ENCODE data around the gene DDX24.

The DDX24 gene

DNA sequence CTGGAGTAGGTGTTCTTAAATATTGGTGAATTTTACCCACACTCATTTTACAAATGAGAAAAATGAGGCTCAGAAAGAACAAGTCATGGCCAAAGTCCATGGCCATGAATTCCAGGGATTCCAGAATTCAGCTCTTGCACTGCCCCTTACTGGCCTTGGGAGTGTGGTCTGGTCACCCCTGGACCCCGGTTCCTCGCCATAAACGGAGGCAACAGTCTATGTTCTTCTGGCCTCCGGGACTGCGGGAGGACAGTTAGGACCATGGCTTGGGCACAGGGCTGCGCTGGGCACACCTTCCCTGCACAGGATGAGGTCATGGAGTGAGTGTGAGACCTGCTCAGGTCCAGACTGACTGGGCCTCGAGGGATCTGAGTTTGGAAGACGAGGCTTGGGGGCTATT, 77.0 kb downstream of the DDX24 start:
- H3K27ac ChIP-seq = no peak overlapping the region
- TF ChIP-seq CTCF (IDR thresholded peaks at IDR 0.05) (no peak), ZFX (IDR thresholded peaks at IDR 0.05; ENCODE audit: borderline replicate concordance) (no peak)

- TF ChIP-seq ZFX (IDR thresholded peaks at IDR 0.05; ENCODE audit: borderline replicate concordance) (no peak), CTCF (IDR thresholded peaks at IDR 0.05) (no peak)
- H3K27ac ChIP-seq = no peak overlapping the region
Observed at GRCh38 chr14:94003397-94003796, 77.6 kb downstream of the DDX24 start.

- no peak overlapping the region for H3K27ac ChIP-seq
- TF ChIP-seq CTCF (IDR thresholded peaks at IDR 0.05) (peak; percentile 94), ZFX (IDR thresholded peaks at IDR 0.05; ENCODE audit: borderline replicate concordance) (no peak)
Observed at GRCh38 chr14:94001501-94002396, 79.3 kb downstream of the DDX24 start.

DNA sequence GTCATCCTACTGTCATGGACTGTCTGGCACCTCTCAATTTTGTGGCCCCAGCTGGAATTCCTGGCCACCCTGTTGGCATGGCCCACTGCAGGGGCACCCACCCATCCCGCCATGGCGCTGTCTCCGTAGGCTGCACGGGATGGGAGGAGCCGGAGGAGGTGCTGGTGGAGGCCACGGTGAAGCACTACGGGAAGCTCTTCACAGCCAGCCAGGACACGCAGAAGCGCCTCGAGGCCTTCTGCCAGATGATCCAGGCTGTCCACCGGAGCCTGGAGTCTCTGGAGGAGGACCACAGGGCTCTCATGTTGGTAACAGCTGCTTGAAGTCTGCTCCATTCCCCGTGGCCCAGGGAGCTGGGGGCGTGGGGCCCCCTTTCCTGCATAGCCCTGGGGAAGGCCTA, 80.0 kb downstream of the DDX24 start:
- H3K27ac ChIP-seq = no peak overlapping the region
- TF ChIP-seq ZFX (IDR thresholded peaks at IDR 0.05; ENCODE audit: borderline replicate concordance) (no peak), CTCF (IDR thresholded peaks at IDR 0.05) (no peak)

DNA sequence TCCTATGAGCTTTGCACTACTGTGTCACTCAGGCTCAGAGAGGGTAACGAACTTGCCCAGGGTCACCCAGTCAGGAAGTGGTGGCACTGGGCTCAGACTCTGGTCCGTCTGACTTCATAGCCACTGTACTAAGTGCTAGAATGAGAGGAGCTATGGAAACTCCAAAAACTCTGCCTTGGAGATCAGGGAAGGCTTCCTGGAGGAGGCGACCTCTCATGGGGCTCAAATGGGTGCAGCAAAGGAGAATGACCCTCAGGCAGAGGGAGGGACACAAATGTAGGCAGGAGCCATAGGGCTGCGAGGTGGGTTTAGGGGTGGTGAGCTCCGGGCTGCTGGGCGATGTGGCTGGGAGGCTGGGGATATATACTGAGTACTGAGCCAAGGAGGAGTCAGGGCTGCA, 80.7 kb downstream of the DDX24 start:
- TF ChIP-seq CTCF (IDR thresholded peaks at IDR 0.05) (no peak), ZFX (IDR thresholded peaks at IDR 0.05; ENCODE audit: borderline replicate concordance) (no peak)
- H3K27ac ChIP-seq = no peak overlapping the region

- H3K27ac ChIP-seq = no peak overlapping the region
- TF ChIP-seq CTCF (IDR thresholded peaks at IDR 0.05) (peak; percentile 13; the same call in 1 of the 2 replicates), ZFX (IDR thresholded peaks at IDR 0.05; ENCODE audit: borderline replicate concordance) (no peak)
Observed at GRCh38 chr14:93999573-93999972, 81.4 kb downstream of the DDX24 start.

DNA sequence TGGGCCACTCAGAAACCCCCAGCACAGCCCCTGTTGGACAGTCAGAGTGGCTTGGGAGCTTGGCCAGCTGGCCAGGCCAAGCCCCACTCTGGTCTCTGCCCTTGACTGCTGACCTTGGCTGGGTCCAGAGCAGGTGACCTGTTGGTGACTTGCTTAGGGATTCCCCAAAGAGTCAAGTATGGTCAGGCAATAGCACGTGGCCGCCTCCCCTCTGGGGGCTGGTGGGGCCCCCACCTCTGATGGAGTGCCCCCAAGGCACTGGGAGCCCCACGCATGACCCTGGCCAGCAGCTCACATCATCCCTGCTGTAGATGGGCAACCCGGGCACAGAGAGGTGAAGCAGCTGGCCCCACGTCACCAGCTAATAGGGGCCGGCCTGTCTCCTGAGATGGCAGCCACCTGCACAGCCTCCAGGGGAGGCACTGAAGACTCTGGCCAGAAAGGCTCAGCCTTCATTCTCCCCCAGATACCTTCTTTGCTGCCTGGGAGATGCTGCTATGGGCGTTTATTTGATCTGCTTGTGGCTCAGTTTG, 82.1 kb downstream of the DDX24 start:
- TF ChIP-seq ZFX (IDR thresholded peaks at IDR 0.05; ENCODE audit: borderline replicate concordance) = no peak
- H3K27ac ChIP-seq = no peak overlapping the region
